ENCODE results near the gene PLAU. TPM values are rescaled to one million over a fixed set of nuclear protein-coding genes. Genes with fewer than 3 reads are reported as not detected.
"Not testable (repeated sequence)": the region's sequence is repeated elsewhere in the genome, so short reads cannot be mapped to it uniquely, and the experiment has no call there.

Gene PLAU
- total RNA-seq, 1 donor from 2014 or later: 90.2 TPM

DNA sequence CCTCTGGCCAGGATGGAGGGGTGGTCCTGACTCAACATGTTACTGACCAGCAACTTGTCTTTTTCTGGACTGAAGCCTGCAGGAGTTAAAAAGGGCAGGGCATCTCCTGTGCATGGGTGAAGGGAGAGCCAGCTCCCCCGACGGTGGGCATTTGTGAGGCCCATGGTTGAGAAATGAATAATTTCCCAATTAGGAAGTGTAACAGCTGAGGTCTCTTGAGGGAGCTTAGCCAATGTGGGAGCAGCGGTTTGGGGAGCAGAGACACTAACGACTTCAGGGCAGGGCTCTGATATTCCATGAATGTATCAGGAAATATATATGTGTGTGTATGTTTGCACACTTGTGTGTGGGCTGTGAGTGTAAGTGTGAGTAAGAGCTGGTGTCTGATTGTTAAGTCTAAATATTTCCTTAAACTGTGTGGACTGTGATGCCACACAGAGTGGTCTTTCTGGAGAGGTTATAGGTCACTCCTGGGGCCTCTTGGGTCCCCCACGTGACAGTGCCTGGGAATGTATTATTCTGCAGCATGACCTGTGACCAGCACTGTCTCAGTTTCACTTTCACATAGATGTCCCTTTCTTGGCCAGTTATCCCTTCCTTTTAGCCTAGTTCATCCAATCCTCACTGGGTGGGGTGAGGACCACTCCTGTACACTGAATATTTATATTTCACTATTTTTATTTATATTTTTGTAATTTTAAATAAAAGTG, 6.0 kb downstream of the PLAU start:
- peak overlapping the region; percentile 26 for H3K4me2 ChIP-seq (ENCODE audit: low read length)
- peaks cover 38% of the 10 kb centered on the region for H3K36me3 Mint-ChIP-seq (ENCODE audit: low read depth, unreplicated experiment)
- no peak for DNase-seq (ENCODE audit: low read depth)
- H3K4me3 ChIP-seq (ENCODE audit: insufficient read depth, low read depth, low read length): no peak overlapping the region
- peaks cover 26% of the 10 kb centered on the region for H3K36me3 ChIP-seq (ENCODE audit: insufficient read depth, low read length)
- H3K4me1 Mint-ChIP-seq (ENCODE audit: low read depth, unreplicated experiment): peaks cover 10% of the 10 kb centered on the region
- H3K27ac ChIP-seq (ENCODE audit: low read depth, low read length): no peak overlapping the region
- H4K20me1 ChIP-seq (ENCODE audit: insufficient read depth, low read length): peaks cover 52% of the 10 kb centered on the region
- FAIRE-seq: no peak
- peak overlapping the region; percentile 14 for H3K27ac Mint-ChIP-seq (ENCODE audit: unreplicated experiment)
- peaks cover 17% of the 10 kb centered on the region for H3K9me3 Mint-ChIP-seq (ENCODE audit: unreplicated experiment)
- no peak overlapping the region for H2AFZ ChIP-seq (ENCODE audit: low read depth, low read length)
- H3K4me3 Mint-ChIP-seq (ENCODE audit: unreplicated experiment): peak overlapping the region; percentile 40
- peaks cover 21% of the 10 kb centered on the region for H3K4me1 ChIP-seq (ENCODE audit: insufficient read depth, low read length)
- TF ChIP-seq EZH2 (IDR thresholded peaks at IDR 0.05; ENCODE audit: insufficient read depth, low read length): no peak
- TF ChIP-seq CTCF (IDR thresholded peaks at IDR 0.05; ENCODE audit: insufficient read depth, low read depth, low read length): no peak
- H3K27me3 ChIP-seq (ENCODE audit: insufficient read depth, low read length): no peaks in the 10 kb centered on the region
- no peaks in the 10 kb centered on the region for H3K27me3 Mint-ChIP-seq (ENCODE audit: low read depth, unreplicated experiment)
- H3K79me2 ChIP-seq (ENCODE audit: insufficient read depth, low read length): peaks cover 25% of the 10 kb centered on the region
- H3K9me3 ChIP-seq (ENCODE audit: insufficient read depth, low read depth, low read length): peaks cover 3% of the 10 kb centered on the region
- no peak overlapping the region for H3K9ac ChIP-seq (ENCODE audit: low read length)

- Mint-ChIP-seq H3K4me1 (ENCODE audit: low read depth, unreplicated experiment) (peaks cover 7% of the 10 kb centered on the region), H3K27me3 (ENCODE audit: low read depth, unreplicated experiment) (no peaks in the 10 kb centered on the region), H3K27ac (ENCODE audit: unreplicated experiment) (no peak overlapping the region), H3K9me3 (ENCODE audit: unreplicated experiment) (peaks cover 19% of the 10 kb centered on the region), H3K36me3 (ENCODE audit: low read depth, unreplicated experiment) (peaks cover 36% of the 10 kb centered on the region), H3K4me3 (ENCODE audit: unreplicated experiment) (no peak overlapping the region)
- Histone ChIP-seq H3K9me3 (ENCODE audit: insufficient read depth, low read depth, low read length) (peaks cover 3% of the 10 kb centered on the region), H3K4me3 (ENCODE audit: insufficient read depth, low read depth, low read length) (no peak overlapping the region), H3K4me1 (ENCODE audit: insufficient read depth, low read length) (peaks cover 19% of the 10 kb centered on the region), H3K79me2 (ENCODE audit: insufficient read depth, low read length) (peaks cover 18% of the 10 kb centered on the region), H3K27ac (ENCODE audit: low read depth, low read length) (no peak overlapping the region), H3K27me3 (ENCODE audit: insufficient read depth, low read length) (no peaks in the 10 kb centered on the region), H2AFZ (ENCODE audit: low read depth, low read length) (no peak overlapping the region), H3K9ac (ENCODE audit: low read length) (no peak overlapping the region), H3K36me3 (ENCODE audit: insufficient read depth, low read length) (peaks cover 26% of the 10 kb centered on the region), H3K4me2 (ENCODE audit: low read length) (no peak overlapping the region), H4K20me1 (ENCODE audit: insufficient read depth, low read length) (peaks cover 44% of the 10 kb centered on the region)
- TF ChIP-seq CTCF (IDR thresholded peaks at IDR 0.05; ENCODE audit: insufficient read depth, low read depth, low read length) (no peak), EZH2 (IDR thresholded peaks at IDR 0.05; ENCODE audit: insufficient read depth, low read length) (no peak)
- FAIRE-seq (no peak), DNase-seq (ENCODE audit: low read depth) (no peak)
Measured at GRCh38 chr10:73917566-73918305, 6.8 kb downstream of the PLAU start.

- not testable (repeated sequence) for H3K9me3 ChIP-seq (ENCODE audit: insufficient read depth, low read depth, low read length); H3K4me1 Mint-ChIP-seq (ENCODE audit: low read depth, unreplicated experiment); H3K27me3 ChIP-seq (ENCODE audit: insufficient read depth, low read length); H3K27ac Mint-ChIP-seq (ENCODE audit: unreplicated experiment); H2AFZ ChIP-seq (ENCODE audit: low read depth, low read length); FAIRE-seq; H3K4me2 ChIP-seq (ENCODE audit: low read length); H3K27ac ChIP-seq (ENCODE audit: low read depth, low read length); H3K27me3 Mint-ChIP-seq (ENCODE audit: low read depth, unreplicated experiment); H3K4me1 ChIP-seq (ENCODE audit: insufficient read depth, low read length); H3K79me2 ChIP-seq (ENCODE audit: insufficient read depth, low read length); H3K4me3 Mint-ChIP-seq (ENCODE audit: unreplicated experiment); H3K4me3 ChIP-seq (ENCODE audit: insufficient read depth, low read depth, low read length); H3K9ac ChIP-seq (ENCODE audit: low read length); DNase-seq (ENCODE audit: low read depth)
- Histone ChIP-seq H3K36me3 (ENCODE audit: insufficient read depth, low read length) (peaks cover 16% of the 10 kb centered on the region), H4K20me1 (ENCODE audit: insufficient read depth, low read length) (peaks cover 26% of the 10 kb centered on the region)
- peaks cover 21% of the 10 kb centered on the region for H3K9me3 Mint-ChIP-seq (ENCODE audit: unreplicated experiment)
- H3K36me3 Mint-ChIP-seq (ENCODE audit: low read depth, unreplicated experiment): peaks cover 26% of the 10 kb centered on the region
Measured at GRCh38 chr10:73919481-73919880, 8.5 kb downstream of the PLAU start.
